ENCODE results near the gene FAM124A.

FAM124A gene

DNA sequence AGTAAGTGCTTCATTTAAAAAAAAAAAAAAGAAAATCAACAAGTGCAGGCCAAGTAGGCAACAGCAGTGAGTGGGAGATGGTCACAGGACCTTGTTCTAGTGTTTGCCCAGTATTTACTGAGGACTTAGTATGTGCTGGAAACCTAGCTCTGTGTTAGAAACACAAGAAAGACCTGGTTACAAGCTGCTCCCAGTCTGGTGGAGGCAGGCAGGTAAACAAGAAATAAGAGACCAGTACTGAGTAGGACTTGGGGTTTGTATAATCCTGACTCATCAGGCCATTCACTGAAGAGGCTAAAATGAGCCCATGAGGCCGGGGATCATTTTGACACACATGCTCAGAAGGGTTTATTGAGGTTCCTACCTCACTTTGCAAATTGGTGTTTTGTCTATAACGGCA is 95.8 kb downstream of the FAM124A start:
- no peaks in the 10 kb centered on the region for H3K27me3 ChIP-seq (ENCODE audit: insufficient read depth, low read depth)
- H3K4me1 ChIP-seq (ENCODE audit: low read depth, poor library complexity, severe bottlenecking): no peaks in the 10 kb centered on the region
- H3K9ac ChIP-seq: no peak overlapping the region
- no peaks in the 10 kb centered on the region for H3K36me3 ChIP-seq (ENCODE audit: insufficient read depth)
- H4K20me1 ChIP-seq (ENCODE audit: insufficient read depth): no peaks in the 10 kb centered on the region
- H2AFZ ChIP-seq (ENCODE audit: low read depth): no peak overlapping the region
- no peak overlapping the region for H3K27ac ChIP-seq
- no peak overlapping the region for H3K4me3 ChIP-seq (IDR thresholded peaks at IDR 0.05; ENCODE audit: insufficient read depth, low read depth, low read length)
- no peak overlapping the region for H3K4me2 ChIP-seq
- TF ChIP-seq, protein P1, sequence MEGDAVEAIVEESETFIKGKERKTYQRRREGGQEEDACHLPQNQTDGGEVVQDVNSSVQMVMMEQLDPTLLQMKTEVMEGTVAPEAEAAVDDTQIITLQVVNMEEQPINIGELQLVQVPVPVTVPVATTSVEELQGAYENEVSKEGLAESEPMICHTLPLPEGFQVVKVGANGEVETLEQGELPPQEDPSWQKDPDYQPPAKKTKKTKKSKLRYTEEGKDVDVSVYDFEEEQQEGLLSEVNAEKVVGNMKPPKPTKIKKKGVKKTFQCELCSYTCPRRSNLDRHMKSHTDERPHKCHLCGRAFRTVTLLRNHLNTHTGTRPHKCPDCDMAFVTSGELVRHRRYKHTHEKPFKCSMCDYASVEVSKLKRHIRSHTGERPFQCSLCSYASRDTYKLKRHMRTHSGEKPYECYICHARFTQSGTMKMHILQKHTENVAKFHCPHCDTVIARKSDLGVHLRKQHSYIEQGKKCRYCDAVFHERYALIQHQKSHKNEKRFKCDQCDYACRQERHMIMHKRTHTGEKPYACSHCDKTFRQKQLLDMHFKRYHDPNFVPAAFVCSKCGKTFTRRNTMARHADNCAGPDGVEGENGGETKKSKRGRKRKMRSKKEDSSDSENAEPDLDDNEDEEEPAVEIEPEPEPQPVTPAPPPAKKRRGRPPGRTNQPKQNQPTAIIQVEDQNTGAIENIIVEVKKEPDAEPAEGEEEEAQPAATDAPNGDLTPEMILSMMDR (conservative IDR thresholded peaks at IDR 0.05; ENCODE audit: low read depth, low read length): no peak
- no peaks in the 10 kb centered on the region for H3K79me2 ChIP-seq (ENCODE audit: insufficient read depth, low read depth)

DNA sequence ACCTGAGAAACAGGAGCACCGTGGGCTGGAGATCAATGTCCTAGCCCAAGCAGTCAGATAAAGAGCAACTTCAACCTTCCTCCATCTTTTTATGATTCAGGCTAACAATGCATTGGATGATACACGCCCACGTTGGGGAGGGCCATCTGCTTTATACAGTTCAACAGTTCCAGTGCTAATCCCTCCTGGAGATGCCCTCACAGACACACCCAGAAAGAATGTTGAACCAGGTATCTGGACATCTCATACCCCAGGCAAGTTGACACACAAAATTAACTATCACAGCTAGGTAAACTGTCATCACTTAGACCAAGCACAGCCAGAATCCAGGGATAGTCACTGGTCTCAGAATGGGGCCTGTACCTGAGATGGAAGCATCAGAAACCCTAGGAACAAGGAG is 96.7 kb downstream of the FAM124A start:
- no peak overlapping the region for H2AFZ ChIP-seq (ENCODE audit: low read depth)
- no peaks in the 10 kb centered on the region for H4K20me1 ChIP-seq (ENCODE audit: insufficient read depth)
- H3K9ac ChIP-seq: no peak overlapping the region
- H3K79me2 ChIP-seq (ENCODE audit: insufficient read depth, low read depth): no peaks in the 10 kb centered on the region
- H3K36me3 ChIP-seq (ENCODE audit: insufficient read depth): no peaks in the 10 kb centered on the region
- H3K27ac ChIP-seq: no peak overlapping the region
- TF ChIP-seq, protein P1 (conservative IDR thresholded peaks at IDR 0.05; ENCODE audit: low read depth, low read length): no peak
- H3K4me2 ChIP-seq: no peak overlapping the region
- no peak overlapping the region for H3K4me3 ChIP-seq (IDR thresholded peaks at IDR 0.05; ENCODE audit: insufficient read depth, low read depth, low read length)
- H3K4me1 ChIP-seq (ENCODE audit: low read depth, poor library complexity, severe bottlenecking): no peaks in the 10 kb centered on the region
- no peaks in the 10 kb centered on the region for H3K27me3 ChIP-seq (ENCODE audit: insufficient read depth, low read depth)

DNA sequence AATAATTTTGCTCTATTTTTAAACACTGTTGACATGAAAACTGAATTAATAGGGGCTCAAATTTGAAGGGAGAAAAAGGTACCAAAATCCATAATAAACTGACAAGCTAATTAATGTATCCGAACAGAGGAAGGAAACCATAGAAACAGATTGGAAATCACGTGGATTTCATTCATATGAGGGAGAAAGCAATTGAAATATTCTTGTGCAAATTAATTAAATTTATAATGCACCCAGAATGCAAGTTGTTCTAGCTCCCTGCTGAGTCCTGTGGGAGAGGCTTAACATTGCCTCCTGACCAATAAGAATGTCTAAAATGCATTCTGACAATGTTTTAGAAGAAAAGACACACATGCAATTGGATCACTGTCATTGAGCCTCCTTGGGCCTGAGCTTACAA is 99.6 kb downstream of the FAM124A start:
- H2AFZ ChIP-seq (ENCODE audit: low read depth): no peak overlapping the region
- H3K79me2 ChIP-seq (ENCODE audit: insufficient read depth, low read depth): no peaks in the 10 kb centered on the region
- H4K20me1 ChIP-seq (ENCODE audit: insufficient read depth): no peaks in the 10 kb centered on the region
- TF ChIP-seq, protein P1 (conservative IDR thresholded peaks at IDR 0.05; ENCODE audit: low read depth, low read length): no peak
- no peak overlapping the region for H3K27ac ChIP-seq
- H3K27me3 ChIP-seq (ENCODE audit: insufficient read depth, low read depth): no peaks in the 10 kb centered on the region
- no peaks in the 10 kb centered on the region for H3K4me1 ChIP-seq (ENCODE audit: low read depth, poor library complexity, severe bottlenecking)
- no peak overlapping the region for H3K4me2 ChIP-seq
- H3K36me3 ChIP-seq (ENCODE audit: insufficient read depth): no peaks in the 10 kb centered on the region
- H3K4me3 ChIP-seq (IDR thresholded peaks at IDR 0.05; ENCODE audit: insufficient read depth, low read depth, low read length): no peak overlapping the region
- no peak overlapping the region for H3K9ac ChIP-seq

DNA sequence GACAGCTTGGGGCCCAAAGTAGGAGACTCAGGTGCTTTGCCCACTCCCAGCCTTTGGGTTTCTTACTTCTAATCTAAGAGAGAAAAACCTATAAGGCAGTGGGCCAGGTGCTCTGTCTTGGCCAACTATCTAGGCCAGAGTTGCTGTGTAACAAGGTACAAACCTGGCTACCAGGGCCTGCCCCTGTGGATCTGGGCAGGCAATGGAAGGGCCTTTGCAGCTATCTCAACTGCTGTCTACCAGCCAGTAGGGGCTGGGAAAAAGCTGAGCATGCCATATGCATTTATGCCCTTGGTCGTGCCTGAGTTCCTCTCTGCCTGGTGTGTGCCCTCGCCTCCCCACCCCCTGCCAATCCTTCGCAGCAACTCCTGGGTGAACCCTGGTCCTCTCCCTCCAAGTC is 100.6 kb downstream of the FAM124A start:
- no peak overlapping the region for H3K4me2 ChIP-seq
- no peak overlapping the region for H3K9ac ChIP-seq
- no peaks in the 10 kb centered on the region for H3K27me3 ChIP-seq (ENCODE audit: insufficient read depth, low read depth)
- H3K4me1 ChIP-seq (ENCODE audit: low read depth, poor library complexity, severe bottlenecking): no peaks in the 10 kb centered on the region
- no peak overlapping the region for H3K4me3 ChIP-seq (IDR thresholded peaks at IDR 0.05; ENCODE audit: insufficient read depth, low read depth, low read length)
- no peak overlapping the region for H2AFZ ChIP-seq (ENCODE audit: low read depth)
- H3K27ac ChIP-seq: no peak overlapping the region
- no peaks in the 10 kb centered on the region for H4K20me1 ChIP-seq (ENCODE audit: insufficient read depth)
- H3K79me2 ChIP-seq (ENCODE audit: insufficient read depth, low read depth): no peaks in the 10 kb centered on the region
- TF ChIP-seq, protein P1 (conservative IDR thresholded peaks at IDR 0.05; ENCODE audit: low read depth, low read length): no peak
- H3K36me3 ChIP-seq (ENCODE audit: insufficient read depth): no peaks in the 10 kb centered on the region

Measured in KMS-11 (cell line).